ENCODE measurements around the gene SLC6A8.
"Not testable (repeated sequence)": the region's sequence is repeated elsewhere in the genome, so short reads cannot be mapped to it uniquely, and the experiment has no call there.

SLC6A8 gene

GRCh38 chrX:153741446-153741845 lies 53.7 kb downstream of the SLC6A8 start:
- Histone ChIP-seq H3K4me3 (ENCODE audit: low read depth, low read length) (no peak overlapping the region), H3K27me3 (replicated peaks) (no peaks in the 10 kb centered on the region), H3K27ac (no peak overlapping the region), H3K36me3 (replicated peaks) (no peaks in the 10 kb centered on the region)
- in situ Hi-C loops (cut with HindIII; ENCODE audit: low pct_ligation_motif_present, low sequenced_read_pairs), result no loop called here
- no peak for DNase-seq
- no peak for TF ChIP-seq CTCF (IDR thresholded peaks at IDR 0.05; ENCODE audit: low read depth, low read length, missing control alignments)

- H3K27me3 ChIP-seq (replicated peaks); in situ Hi-C loops (cut with HindIII; ENCODE audit: low pct_ligation_motif_present, low sequenced_read_pairs); DNase-seq; H3K4me3 ChIP-seq (ENCODE audit: low read depth, low read length); H3K36me3 ChIP-seq (replicated peaks); H3K27ac ChIP-seq: not testable (repeated sequence)
Observed at GRCh38 chrX:153742111-153742510, 54.4 kb downstream of the SLC6A8 start.

GRCh38 chrX:153742796-153743467 lies 55.2 kb downstream of the SLC6A8 start:
- H3K27ac ChIP-seq; H3K36me3 ChIP-seq (replicated peaks); H3K4me3 ChIP-seq (ENCODE audit: low read depth, low read length); DNase-seq; in situ Hi-C loops (cut with HindIII; ENCODE audit: low pct_ligation_motif_present, low sequenced_read_pairs); H3K27me3 ChIP-seq (replicated peaks): not testable (repeated sequence)

DNA sequence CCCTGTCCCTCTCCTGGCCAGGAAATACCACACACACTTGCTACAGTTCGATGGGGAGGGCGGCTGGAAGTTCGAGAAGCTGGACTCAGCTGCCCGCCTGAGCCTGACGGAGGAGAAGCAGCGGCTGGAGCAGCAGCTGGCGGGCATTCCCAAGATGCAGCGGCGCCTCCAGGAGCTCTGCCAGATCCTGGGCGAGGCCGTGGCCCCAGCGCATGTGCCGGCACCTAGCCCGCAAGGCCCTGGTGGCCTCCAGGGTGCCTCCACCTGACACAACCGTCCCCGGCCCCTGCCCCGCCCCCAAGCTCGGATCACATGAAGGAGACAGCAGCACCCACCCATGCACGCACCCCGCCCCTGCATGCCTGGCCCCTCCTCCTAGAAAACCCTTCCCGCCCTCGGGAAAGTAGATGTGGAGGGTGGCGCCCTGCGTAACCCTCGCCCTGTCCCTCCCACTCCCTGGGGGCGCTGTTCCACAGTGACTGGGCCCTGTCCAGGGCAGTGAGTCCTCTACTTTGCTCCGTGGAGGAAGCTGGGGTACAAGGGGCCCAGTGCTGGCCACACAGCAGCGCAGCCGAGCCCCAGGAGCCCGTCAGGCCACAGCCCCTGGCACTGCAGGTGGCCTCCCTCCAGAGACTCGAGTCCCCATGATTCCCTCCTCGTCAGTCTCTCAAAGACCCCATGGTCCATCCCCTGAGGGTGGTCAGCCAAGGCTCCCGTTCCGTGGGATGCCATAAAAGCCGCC lies 55.9 kb downstream of the SLC6A8 start:
- DNase-seq; H3K36me3 ChIP-seq (replicated peaks); H3K4me3 ChIP-seq (ENCODE audit: low read depth, low read length); H3K27me3 ChIP-seq (replicated peaks); H3K27ac ChIP-seq; in situ Hi-C loops (cut with HindIII; ENCODE audit: low pct_ligation_motif_present, low sequenced_read_pairs): not testable (repeated sequence)
- peak; percentile 4 for TF ChIP-seq CTCF (IDR thresholded peaks at IDR 0.05; ENCODE audit: low read depth, low read length, missing control alignments)

DNA sequence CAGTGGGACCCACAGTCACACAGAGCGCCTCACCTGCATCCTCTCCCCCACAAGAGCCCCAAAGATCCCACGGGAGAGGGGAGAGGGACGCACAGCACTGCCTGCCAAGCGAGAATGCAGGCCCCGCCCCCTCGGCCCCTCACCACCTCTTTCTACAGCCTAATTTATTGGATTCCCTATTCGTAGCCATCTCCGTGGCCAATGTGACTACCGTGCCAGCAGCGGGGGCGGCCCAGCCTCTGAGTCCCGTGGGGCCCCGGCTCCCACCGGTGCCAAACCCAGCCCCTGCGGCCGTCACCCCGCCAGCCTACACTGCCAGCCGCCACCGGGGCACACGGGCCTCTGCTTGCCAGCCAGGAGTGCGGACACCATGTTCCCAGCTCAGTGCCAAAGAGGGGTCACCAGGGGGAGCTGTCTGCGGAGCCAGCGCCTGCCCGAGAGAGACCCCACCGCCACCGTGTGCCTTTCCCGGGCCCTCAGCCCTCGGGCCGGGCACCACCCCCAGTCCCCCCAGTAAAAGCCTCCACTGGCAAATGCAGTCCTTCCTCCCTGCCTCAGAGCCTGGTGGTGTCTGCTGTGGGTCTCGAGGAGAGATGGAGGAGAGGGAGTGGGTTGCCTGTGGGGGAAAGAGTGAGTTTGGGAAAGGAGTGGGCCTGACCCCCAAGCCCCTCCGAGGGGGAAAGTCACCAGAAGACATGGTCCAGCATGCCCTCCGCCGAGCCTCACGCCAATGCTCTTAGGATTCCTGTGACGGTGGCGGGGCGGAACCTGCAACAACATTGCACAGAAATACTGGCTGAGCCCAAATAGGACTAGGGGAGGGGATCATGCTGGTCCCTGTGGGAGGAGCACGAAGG lies 56.7 kb downstream of the SLC6A8 start:
- H3K4me3 ChIP-seq (ENCODE audit: low read depth, low read length), result no peak overlapping the region
- TF ChIP-seq CTCF (IDR thresholded peaks at IDR 0.05; ENCODE audit: low read depth, low read length, missing control alignments), result peak; percentile 47
- DNase-seq, result no peak
- no peaks in the 10 kb centered on the region for H3K36me3 ChIP-seq (replicated peaks)
- H3K27me3 ChIP-seq (replicated peaks), result no peaks in the 10 kb centered on the region
- no peak overlapping the region for H3K27ac ChIP-seq
- in situ Hi-C loops (cut with HindIII; ENCODE audit: low pct_ligation_motif_present, low sequenced_read_pairs), result no loop called here

GRCh38 chrX:153745067-153745433 lies 57.3 kb downstream of the SLC6A8 start:
- H3K4me3 ChIP-seq (ENCODE audit: low read depth, low read length); H3K27me3 ChIP-seq (replicated peaks); H3K36me3 ChIP-seq (replicated peaks); in situ Hi-C loops (cut with HindIII; ENCODE audit: low pct_ligation_motif_present, low sequenced_read_pairs); H3K27ac ChIP-seq; DNase-seq: not testable (repeated sequence)
